ENCODE results near the gene ZNF358.

GRCh38 chr19:7549429-7550148 lies 33.7 kb downstream of the ZNF358 start:
- TF ChIP-seq, protein P1, sequence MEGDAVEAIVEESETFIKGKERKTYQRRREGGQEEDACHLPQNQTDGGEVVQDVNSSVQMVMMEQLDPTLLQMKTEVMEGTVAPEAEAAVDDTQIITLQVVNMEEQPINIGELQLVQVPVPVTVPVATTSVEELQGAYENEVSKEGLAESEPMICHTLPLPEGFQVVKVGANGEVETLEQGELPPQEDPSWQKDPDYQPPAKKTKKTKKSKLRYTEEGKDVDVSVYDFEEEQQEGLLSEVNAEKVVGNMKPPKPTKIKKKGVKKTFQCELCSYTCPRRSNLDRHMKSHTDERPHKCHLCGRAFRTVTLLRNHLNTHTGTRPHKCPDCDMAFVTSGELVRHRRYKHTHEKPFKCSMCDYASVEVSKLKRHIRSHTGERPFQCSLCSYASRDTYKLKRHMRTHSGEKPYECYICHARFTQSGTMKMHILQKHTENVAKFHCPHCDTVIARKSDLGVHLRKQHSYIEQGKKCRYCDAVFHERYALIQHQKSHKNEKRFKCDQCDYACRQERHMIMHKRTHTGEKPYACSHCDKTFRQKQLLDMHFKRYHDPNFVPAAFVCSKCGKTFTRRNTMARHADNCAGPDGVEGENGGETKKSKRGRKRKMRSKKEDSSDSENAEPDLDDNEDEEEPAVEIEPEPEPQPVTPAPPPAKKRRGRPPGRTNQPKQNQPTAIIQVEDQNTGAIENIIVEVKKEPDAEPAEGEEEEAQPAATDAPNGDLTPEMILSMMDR (IDR thresholded peaks at IDR 0.05; ENCODE audit: low read depth, low read length, poor library complexity, severe bottlenecking) = no peak
- TF ChIP-seq EZH2phosphoT487 (IDR thresholded peaks at IDR 0.05; ENCODE audit: borderline replicate concordance, low read length) = no peak

Measured in DOHH2 (cell line).